GM18867 (cell line): ENCODE data around the gene HNRNPA2B1.

Experiments used
- ATAC-seq: cut with Tn5 transposase; IDR thresholded peaks from one replicate; pipeline ENCODE4 v1.9.1; 2021; ENCODE audit warnings: mild to moderate bottlenecking, moderate library complexity; ENCODE audit not compliant: unreplicated experiment

Gene HNRNPA2B1

GRCh38 chr7:26200444-26201246 lies at the start of gene HNRNPA2B1:
Gene HNRNPA2B1, minus strand, starts transcription at chr7:26200746. Its CDS starts 169 bp downstream, at chr7:26200577.
- ATAC-seq: peak; percentile 63

GRCh38 chr7:26250239-26250638 lies 49.7 kb upstream of the HNRNPA2B1 start:
- no peak for ATAC-seq

- no peak for ATAC-seq
Observed at GRCh38 chr7:26245150-26245549, 44.6 kb upstream of the HNRNPA2B1 start.

- no peak for ATAC-seq
Observed at GRCh38 chr7:26238032-26238431, 37.5 kb upstream of the HNRNPA2B1 start.

- ATAC-seq: no peak
Observed at GRCh38 chr7:26237035-26237807, 36.7 kb upstream of the HNRNPA2B1 start.

GRCh38 chr7:26233902-26234511 lies 33.5 kb upstream of the HNRNPA2B1 start:
- no peak for ATAC-seq

GRCh38 chr7:26227987-26228386 lies 27.4 kb upstream of the HNRNPA2B1 start:
- ATAC-seq: no peak

GRCh38 chr7:26224359-26224758 lies 23.8 kb upstream of the HNRNPA2B1 start:
- no peak for ATAC-seq

- no peak for ATAC-seq
Observed at GRCh38 chr7:26216049-26216448, 15.5 kb upstream of the HNRNPA2B1 start.

GRCh38 chr7:26213807-26214515 lies 13.4 kb upstream of the HNRNPA2B1 start:
- ATAC-seq: no peak

- ATAC-seq: no peak
Observed at GRCh38 chr7:26212921-26213718, 12.6 kb upstream of the HNRNPA2B1 start.

GRCh38 chr7:26208040-26208439 lies 7.5 kb upstream of the HNRNPA2B1 start:
- ATAC-seq: no peak

GRCh38 chr7:26203016-26203415 lies 2.5 kb upstream of the HNRNPA2B1 start:
- no peak for ATAC-seq

GRCh38 chr7:26202019-26202990 lies 1.8 kb upstream of the HNRNPA2B1 start:
- no peak for ATAC-seq

GRCh38 chr7:26201247-26202018 lies 887 bp upstream of the HNRNPA2B1 start, which contains the start of gene CBX3:
Gene CBX3, plus strand, starts transcription at chr7:26201745. Its CDS starts 1,254 bp downstream, at chr7:26202999.
- peak; percentile 45 for ATAC-seq

GRCh38 chr7:26200038-26200443 lies 505 bp downstream of the HNRNPA2B1 start:
- peak; percentile 7 for ATAC-seq

GRCh38 chr7:26199301-26200037 lies 1.1 kb downstream of the HNRNPA2B1 start:
- ATAC-seq: no peak
